ENCODE measurements around the gene TFAP2C.

DNA sequence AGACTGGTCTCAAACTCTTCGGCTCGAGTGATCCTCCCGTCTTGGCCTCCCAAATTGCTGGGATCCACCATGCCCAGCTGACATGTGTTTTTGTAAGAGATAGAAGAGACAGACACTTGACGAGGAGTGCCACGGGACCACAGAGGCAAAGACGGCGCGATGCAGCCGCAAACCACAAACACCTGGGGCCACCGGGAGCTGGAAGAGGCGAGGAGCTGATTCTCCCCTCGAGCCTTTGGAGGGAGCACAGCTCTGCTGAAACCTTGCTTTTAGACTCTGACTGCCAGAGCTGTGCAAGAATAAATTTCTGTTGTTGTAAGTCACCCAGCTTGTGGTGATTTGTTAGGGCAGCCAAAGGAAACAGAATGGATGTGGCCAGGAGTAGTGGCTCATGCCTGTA is 46.9 kb downstream of the TFAP2C start:
- TF ChIP-seq, protein P1, sequence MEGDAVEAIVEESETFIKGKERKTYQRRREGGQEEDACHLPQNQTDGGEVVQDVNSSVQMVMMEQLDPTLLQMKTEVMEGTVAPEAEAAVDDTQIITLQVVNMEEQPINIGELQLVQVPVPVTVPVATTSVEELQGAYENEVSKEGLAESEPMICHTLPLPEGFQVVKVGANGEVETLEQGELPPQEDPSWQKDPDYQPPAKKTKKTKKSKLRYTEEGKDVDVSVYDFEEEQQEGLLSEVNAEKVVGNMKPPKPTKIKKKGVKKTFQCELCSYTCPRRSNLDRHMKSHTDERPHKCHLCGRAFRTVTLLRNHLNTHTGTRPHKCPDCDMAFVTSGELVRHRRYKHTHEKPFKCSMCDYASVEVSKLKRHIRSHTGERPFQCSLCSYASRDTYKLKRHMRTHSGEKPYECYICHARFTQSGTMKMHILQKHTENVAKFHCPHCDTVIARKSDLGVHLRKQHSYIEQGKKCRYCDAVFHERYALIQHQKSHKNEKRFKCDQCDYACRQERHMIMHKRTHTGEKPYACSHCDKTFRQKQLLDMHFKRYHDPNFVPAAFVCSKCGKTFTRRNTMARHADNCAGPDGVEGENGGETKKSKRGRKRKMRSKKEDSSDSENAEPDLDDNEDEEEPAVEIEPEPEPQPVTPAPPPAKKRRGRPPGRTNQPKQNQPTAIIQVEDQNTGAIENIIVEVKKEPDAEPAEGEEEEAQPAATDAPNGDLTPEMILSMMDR (IDR thresholded peaks at IDR 0.05): no peak
- TF ChIP-seq EP300 (IDR thresholded peaks at IDR 0.05) (no peak), POLR2A (IDR thresholded peaks at IDR 0.05) (no peak), POLR2AphosphoS5 (IDR thresholded peaks at IDR 0.05) (no peak)
